HG02852 (cell line): ENCODE data around the gene LGALS8.
"Not testable (repeated sequence)": the region's sequence is repeated elsewhere in the genome, so short reads cannot be mapped to it uniquely, and the experiment has no call there.

Experiments
- ATAC-seq: cut with Tn5 transposase; IDR thresholded peaks from one replicate; pipeline ENCODE4 v1.9.1; 2021; ENCODE audit warnings: mild to moderate bottlenecking, moderate library complexity; ENCODE audit not compliant: unreplicated experiment

LGALS8 gene

DNA sequence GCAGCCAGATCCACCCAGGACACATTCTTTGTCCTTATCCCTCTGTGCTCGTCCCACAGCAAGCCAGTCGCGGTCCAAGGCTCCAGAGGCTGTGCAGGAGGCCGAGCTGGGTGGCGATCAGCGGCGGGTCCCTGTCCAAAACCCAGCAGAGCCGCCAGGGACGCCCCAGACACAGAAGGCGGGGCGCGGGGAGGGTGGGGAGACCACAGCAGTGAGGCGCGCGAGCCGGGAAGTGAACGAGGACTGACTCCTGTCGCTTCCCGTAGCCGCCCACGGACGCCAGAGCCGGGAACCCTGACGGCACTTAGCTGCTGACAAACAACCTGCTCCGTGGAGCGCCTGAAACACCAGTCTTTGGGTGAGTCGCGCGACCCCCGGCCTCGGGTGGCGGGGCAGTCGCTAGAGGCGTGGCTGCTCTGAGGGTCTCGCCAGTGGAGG lies at the start of gene LGALS8:
LGALS8 (plus strand) TSS at position 279 of the 438 bp plus-strand sequence. CDS start 2,089 bp downstream, outside the sequence.
- peak; percentile 69 for ATAC-seq

DNA sequence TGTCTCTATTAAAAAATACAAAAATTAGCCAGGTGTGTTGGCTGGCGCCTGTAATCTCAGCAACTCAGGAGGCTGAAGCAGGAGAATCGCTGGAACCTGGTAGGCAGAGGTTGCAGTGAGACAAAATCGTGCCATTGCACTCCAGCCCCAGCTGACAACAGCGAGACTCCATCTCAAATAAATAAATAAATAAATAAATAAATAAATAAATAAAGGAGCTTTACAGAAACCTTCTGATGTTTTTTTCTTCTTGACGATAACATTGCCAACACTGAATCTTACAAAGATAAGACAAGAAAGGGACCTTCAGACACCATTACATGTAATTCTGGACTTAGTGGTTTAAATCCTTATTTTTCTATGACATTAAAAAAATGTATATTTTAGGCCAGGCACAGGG lies 47.8 kb upstream of the LGALS8 start:
- no peak for ATAC-seq

- ATAC-seq = no peak
Observed at GRCh38 chr1:236480758-236481436, 42.9 kb upstream of the LGALS8 start.

DNA sequence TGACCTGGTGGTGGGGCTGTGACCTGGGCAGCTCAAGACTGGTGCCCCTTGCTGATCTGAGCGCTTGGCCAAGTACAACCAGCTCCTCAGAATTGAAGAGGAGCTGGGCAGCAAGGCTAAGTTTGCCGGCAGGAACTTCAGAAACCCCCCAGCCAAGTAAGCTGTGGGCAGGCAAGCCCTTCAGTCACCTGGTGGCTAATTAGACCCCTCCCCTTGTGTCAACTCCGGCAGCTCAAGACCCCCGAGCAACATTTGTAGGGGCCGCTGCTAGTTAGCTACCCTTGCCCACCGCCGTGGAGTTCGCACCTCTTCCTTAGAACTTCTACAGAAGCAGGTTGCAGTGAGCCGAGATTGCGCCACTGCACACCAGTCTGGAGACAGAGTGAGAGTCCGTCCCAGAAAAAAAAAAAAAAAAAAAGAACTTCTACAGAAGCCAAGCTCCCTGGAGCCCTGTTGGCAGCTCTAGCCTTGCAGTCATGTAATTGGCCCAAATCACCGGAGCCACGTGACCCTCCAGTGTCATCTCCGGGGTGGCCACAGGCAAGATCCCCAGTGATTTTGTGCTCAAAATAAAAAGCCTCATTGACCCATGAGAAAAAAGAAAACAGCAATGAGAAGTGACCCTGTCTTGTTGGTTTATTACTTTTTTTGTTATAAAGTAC lies 39.3 kb upstream of the LGALS8 start:
- ATAC-seq = no peak

DNA sequence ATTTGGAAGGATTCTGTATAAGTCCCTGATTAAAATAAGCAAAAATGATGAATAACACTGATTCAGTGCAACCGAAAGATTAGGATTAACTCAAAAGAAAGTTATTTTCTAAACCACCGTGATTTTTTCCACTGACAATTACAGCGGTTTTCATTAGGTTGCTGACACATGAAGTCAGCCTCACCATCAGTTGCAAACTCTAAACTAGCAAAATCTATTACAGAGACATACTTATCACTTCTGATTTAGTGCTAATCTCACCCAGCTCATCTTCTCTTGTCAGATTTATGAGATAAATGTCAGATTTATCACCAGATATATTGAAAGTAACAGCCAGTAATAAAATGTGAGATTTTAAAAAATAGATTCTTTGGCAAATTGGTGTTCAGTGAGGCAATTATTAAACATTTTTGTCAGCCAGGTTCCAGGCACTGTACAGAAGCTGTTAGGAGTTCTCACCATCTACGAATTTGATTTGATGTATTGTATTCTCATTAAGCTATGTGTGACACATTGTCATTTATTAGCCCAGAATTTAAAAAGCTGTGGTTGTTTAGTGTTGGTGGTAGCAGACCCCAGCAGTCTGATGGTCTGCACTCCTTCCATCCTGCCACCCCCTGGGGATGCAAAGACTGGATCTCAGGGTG lies 37.3 kb upstream of the LGALS8 start:
- no peak for ATAC-seq

DNA sequence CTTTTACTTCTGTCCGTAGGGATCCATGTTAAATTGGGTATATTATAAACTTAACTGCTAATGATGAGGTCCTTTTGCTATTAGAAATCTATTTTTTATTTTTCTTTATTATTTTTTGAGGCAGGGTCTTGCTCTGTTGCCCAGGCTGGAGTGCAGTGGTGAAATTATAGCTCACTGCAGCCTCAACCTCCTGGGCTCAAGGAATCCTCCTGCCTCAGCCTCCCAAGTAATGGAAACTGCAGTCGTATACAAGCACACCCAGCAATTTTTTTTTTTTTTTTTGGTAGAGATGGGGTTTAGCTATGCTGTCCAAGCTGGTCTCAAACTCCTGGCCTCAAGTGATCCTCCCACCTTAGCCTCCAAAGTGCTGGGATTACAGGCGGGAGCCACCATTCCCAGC lies 34.6 kb upstream of the LGALS8 start:
- not testable (repeated sequence) for ATAC-seq

DNA sequence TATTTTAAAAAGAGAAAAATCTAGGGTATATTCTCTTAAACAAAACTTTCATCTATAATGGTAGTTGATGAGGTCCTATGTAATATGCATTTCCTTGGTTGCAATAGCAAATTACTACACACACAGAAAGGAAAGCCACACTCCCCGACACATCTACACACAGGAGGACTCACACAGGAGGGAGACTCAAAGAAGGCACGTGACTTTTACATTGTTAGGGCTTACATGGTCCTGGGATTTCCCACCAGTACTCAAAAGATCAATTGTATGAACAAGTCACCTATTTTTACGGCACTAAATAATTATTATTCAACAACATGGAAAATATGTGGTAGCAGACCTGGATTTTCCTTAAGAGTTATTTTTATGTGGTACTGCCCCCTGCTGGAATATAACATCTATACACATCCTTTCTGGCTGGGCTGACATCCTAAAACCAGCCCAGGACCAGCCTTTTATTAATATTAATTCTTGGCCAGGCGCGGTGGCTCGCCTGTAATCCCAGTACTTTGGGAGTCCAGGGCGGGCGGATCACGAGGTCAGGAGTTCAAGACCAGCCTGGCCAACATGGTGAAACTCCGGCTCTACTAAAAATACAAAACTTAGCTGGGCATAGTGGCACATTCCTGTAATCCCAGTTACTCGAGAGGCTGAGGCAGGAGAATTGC lies 33.9 kb upstream of the LGALS8 start:
- no peak for ATAC-seq

- ATAC-seq = no peak
Observed at GRCh38 chr1:236491469-236492136, 32.2 kb upstream of the LGALS8 start.

DNA sequence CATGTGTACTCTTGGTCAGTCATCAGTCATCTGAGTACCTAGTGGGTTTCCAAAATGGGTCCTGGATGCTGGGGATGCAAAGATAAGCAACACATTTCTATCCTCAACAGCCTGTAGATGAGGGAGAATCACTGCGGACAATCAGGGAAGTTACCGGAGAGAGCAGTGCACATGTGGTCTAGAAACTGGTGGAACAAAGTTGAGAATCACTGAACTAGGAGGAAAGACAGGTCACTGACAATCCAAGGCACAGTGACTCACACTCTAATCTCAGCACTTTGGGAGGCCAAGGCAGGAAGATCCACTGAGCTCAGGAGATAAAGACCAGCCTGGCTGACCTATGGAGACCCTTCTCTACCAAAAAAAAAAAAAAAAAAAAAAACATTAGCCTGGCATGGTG lies 31.4 kb upstream of the LGALS8 start:
- ATAC-seq = no peak

- no peak for ATAC-seq
Observed at GRCh38 chr1:236494082-236494481, 29.7 kb upstream of the LGALS8 start.

DNA sequence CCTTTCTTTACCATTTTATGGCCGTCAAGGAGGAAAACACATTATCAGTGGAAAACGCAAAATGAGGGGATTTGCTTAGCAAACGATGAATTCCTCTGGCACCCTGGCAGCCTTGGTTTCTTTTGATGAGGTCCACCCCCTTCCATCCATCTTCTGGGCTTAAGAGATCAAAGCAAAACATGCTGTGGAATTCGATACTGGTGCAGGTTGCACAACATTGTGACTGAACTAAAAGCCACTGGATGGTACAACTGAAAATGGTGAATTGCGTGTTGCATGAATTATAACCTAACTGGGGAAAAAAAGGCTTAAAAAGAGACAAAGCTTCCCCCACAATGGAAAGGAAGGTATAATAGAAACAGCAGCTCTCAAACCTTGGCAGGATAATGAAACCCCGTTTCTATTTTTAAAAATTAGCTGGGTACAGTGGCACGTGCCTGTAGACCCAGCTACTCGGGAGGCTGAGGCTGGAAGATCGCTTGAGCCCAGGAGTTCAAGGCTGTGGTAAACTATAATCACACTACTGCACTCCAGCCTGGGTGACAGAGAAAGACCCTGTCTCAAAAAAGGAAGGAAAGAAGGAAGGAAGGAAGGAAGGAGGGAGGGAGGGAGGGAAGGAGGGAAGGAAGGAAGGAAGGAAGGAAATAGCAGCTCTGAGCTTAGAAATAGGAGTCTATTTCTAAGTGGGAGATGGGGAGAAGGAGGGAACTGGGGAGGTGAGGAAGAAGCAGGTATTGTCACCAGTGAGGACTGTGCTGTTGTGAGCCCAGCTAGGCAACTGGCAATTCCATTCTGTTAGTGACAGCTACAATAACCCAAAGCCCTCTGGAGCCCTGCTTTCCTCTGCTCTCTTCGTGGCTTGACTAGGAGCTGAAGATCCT lies 29.0 kb upstream of the LGALS8 start:
- ATAC-seq = no peak

DNA sequence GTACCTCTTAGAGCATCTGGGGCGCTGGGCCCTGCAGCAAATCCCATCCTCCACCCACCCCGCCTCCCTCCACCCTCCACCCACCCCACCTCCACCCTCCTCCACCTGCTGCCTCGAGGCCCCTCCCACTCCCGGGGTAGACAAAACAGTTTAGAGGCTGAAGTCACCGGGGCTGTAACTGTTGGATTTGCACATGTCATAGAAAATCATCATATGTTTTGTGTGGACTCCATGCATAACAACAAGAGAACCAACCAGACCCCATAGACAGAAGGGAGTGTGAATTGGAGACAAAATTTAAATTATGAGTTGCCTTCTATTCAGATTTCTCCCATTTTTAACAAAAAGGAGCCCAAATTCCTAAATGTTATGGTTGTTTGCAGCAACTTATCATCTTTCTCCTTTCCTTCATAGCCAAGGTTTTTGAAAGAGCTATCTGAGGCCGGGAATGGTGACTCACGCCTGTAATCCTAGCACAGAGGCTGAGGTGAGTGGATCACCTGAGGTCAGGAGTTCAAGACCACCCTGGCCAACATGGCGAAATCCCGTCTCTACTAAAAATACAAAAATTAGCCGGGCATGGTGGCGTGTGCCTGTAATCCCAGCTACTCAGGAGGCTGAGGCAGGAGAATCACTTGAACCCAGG lies 28.2 kb upstream of the LGALS8 start:
- ATAC-seq = no peak

GRCh38 chr1:236497908-236498307 lies 25.9 kb upstream of the LGALS8 start:
- no peak for ATAC-seq

DNA sequence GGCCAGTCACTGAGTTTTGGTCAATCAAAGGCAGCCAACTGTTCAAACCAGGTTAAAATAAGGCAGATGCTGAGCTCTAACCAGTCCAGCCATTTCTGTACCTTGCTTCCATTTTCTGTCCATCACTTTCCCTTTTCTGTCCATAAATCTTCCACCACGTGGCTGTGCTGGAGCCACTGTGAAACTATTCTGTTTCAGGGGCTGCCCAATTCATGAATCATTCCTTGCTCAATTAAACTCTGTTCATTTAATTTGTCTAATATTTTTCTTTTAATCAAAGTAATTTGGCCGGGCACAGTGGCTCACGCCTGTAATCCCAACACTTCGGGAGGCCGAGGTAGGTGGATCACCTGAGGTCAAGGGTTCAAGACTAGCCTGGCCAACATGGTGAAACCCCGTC lies 22.7 kb upstream of the LGALS8 start:
- no peak for ATAC-seq

GRCh38 chr1:236502579-236502971 lies 21.2 kb upstream of the LGALS8 start:
- no peak for ATAC-seq

DNA sequence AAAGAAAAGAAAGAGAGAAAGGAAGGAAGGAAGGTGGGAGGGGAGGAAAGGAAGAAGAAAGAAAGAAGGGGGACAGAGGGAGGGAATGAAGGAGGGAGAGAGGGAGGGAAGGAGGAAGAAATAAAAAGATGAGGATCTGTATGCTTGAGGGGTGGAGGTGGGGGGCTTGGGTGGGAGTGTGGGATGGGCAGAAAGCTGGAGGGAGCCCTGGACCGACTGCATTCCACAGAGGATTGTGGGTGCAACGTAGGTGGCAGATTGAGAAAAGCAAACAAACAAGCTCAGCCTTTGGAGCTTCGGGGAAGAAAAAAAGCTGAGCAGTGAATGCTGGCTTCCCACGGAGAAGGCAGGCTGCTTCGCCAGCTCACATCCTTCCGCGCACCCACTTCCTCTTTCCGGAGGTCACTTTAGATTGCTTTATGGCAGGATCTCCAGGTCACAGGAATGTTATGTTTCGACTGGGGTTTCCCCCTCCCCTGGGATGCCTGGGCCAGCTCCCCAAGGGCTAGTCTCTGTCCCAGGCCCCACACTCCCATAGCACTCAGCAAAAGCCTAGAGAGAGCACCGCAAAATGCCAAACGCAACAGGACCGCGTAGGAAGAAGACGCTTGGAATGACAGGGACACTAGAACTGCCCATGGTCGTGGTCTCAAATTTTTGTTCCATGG lies 20.7 kb upstream of the LGALS8 start:
- ATAC-seq = no peak

- ATAC-seq = not testable (repeated sequence)
Observed at GRCh38 chr1:236504338-236504737, 19.4 kb upstream of the LGALS8 start.

GRCh38 chr1:236507022-236507700 lies 16.6 kb upstream of the LGALS8 start:
- ATAC-seq = no peak
